ENCODE results near the gene EPHB1. TPM values are rescaled to one million over a fixed set of nuclear protein-coding genes. Genes with fewer than 3 reads are reported as not detected.

EPHB1 gene
- total RNA-seq, 1 donor from 2014 or later, result 0.33 TPM

DNA sequence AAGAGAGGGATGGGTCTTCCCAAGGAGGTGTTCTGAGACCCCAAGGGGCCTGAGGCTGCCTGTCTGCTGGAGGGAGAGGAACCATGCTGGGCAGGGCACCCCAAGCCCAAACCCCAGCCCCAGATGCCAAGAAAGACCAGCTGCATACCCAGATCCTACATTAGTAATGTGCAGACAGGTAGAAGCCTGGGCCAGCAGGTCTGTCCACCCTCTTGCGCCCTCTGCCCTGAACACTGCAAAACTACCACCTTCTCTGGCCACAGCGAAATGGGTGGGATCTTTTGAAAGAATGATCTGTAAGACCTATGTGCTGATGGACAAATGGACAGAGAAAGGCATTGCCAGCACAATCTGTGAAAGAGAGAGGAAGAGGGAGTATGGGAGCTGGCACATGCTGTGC is 283.2 kb downstream of the EPHB1 start:
- DNase-seq (ENCODE audit: low read depth, low spot score), result no peak

DNA sequence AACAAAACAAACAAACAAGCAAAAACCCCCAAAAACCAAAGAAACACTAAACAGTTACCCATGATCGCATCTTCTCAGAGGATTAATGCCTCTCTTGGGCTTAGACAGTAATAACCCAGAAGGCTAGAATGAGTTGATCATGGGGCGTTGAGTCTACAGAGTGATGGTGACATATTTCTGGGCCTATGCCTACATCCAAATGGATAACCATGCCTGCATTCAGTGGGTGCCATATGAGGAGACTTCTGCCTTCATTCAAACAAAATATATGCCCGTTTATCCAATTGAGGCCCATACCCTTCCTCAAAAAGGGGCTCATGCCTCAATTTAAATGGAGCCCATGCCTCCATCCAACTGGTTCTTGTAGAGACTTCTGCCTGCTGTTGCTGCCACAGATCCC is 284.0 kb downstream of the EPHB1 start:
- no peak for DNase-seq (ENCODE audit: low read depth, low spot score)

DNA sequence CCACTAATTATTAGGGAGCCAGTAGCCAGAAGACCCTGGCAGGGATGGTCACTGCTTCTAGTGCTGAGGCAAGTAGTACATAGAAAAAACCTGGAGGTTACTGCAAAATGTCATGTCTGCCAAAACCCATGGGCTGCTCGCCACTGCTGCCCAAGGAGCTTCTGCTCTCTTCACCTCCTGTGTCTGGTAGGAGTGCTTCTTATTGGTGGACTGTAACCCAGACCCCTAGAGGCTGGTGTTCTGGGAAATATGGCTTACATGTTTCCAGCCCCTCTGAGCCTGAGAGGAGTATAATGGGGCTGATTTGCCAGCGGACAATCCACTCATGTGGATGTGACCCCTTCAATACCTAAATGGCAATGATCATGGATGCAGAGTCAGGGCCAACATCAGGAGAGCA is 286.4 kb downstream of the EPHB1 start:
- DNase-seq (ENCODE audit: low read depth, low spot score), result no peak

DNA sequence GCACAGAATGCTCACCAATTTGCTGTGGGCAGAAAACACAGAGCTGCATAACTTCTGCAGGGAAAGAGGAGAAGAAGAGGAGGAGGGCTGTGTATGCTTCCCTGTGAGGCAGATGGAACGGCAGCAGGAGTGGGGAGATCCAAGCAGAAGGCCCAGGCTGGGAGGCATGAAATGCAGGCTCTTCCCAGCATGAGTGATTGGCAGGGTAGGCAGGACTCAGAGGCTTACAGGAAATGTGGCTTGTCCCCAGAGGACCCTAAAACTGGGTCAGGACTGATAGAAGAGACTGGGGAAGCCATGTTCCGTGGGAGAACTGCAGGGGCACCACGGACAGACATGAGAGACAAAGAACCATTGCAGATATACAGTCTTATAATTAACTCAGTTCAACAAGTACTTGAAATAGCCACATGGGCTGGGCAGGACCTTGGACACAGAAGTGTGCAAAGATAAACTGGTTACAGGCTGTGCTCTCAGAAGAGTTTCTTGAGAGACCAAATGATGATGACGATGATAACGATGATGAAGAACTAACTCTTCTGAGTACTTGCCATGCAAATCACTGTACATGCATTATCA is 286.9 kb downstream of the EPHB1 start:
- DNase-seq (ENCODE audit: low read depth, low spot score), result no peak

DNA sequence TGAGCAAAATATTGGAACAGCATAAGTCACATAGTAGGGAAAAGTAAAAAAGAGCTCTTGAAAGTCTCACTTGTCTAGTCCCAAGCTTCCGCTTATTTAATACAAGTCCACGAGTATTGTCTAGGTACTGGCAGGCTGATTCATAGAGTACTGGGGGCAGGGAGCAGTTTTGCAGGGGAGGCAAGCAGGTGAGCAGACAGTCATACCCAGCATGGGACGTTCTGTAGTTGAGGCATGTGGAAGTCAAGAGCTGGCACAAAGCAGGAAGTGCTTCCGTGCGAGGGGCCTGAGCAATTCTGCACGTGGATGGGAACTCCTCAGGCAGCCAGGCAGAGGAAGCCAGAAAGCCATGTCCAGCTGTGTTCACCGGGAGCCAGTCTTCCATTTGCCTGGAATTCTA is 287.6 kb downstream of the EPHB1 start:
- no peak for DNase-seq (ENCODE audit: low read depth, low spot score)

DNA sequence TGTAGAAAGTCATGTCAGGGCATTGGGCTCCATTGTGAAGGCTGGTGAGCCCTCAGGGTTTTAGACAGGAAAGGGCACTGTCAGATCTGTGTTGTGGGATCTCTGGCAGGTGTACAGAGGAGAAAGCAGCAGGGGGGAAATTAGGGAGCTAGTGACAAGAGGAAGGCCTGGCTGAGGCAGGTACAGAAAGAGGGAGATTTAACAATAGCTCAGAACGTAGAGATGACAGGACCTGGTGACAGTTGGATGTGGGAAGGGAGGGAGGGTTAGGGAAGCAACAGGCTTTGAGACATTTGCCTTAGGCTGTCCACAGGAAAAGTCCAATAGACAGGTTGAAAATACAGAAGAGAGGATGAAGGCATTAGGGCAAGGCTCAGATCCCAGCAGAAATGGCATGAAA is 288.1 kb downstream of the EPHB1 start:
- DNase-seq (ENCODE audit: low read depth, low spot score), result no peak

DNA sequence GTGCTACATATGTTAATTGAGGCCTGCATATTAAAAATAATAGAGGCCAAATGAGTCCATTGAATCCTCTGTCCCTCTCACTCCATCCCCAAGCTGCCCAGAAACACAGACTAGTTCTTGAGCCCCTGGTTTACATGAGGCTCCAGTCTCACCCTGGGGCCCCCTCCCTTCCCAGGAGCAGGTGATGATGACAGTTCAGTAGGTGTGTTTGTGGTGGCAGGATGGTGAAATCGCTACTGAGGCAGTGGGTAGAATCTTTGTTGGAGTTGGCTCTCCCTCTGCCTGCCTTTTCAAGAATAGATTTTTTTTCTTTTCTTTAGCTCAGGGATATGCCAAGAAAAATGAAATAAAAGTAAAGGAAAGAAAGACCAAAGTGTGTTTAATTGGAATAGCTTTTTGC is 288.7 kb downstream of the EPHB1 start:
- DNase-seq (ENCODE audit: low read depth, low spot score), result no peak

DNA sequence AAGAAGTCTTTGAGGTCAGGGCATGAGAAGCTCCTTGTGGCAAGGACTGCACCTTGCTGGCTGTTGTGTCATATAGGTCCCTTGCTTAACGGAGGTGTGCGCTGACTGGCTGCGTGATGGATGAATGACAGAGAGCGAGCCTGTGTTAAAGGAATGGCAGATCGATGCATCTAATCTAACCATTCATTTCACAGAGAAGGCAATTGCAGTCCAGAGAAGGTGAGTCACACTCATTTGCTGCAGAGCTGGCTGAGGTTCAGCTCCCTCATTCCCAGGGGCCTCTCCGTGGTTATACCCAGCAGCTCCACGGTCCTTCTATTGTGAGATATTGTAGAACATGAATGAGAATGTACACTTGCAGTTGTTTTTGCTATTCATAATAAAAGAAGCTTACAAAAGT is 289.3 kb downstream of the EPHB1 start:
- DNase-seq (ENCODE audit: low read depth, low spot score), result no peak

DNA sequence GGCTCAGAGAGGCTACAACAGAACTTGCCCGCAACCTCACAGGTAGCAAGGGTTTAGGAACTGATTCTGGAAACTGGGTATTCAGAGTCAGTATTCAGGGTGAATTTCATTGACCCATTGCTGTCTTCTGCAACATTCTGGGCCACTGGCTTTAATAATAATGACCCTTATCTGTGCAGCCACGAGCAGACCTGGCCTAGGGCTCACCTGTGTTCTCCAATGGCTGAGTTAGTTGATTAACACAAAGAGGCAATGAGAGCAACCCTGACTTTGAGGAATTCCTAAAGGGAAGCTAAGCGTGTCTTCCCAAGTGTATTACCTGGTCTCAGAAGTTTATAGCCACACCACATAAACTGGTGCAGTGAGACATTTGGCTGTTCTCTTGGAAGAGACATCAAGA is 289.9 kb downstream of the EPHB1 start:
- no peak for DNase-seq (ENCODE audit: low read depth, low spot score)

DNA sequence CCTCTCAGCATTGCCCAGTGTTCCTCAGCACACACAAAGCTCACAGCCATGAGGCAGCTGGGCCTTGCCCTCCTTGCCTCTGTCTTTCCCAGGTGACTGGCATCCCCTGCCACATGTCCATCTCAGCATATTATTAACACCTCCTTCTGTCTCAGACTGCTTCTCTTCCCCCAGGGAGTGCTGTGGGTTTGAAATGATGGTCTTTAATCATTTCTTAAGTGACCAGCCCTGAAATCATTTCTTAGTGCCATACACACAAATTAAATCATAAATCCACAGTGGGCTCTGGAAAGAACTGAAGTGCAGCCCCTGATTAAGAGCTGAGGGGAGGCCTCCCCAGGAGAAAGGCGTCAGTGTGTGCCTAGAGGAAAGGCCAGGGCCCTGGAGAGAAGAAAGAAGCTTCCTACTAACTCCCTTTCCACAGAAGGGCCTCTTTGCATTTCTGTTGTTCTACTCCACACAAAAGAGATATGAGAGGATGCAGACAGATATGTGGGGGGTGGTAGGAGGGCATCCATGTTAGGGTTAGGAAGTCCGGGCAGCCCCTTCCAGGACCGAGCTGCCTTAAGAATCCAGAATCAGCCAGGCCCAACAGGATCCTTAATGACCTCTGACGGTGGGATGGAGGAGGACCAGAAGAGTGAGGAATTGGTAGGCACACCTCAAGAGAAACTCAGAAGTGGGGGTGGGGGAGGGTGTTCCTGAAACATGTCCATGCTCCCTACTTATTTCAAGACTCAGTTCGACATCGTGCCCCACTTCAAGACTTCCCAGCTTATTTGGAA is 290.8 kb downstream of the EPHB1 start:
- no peak for DNase-seq (ENCODE audit: low read depth, low spot score)

DNA sequence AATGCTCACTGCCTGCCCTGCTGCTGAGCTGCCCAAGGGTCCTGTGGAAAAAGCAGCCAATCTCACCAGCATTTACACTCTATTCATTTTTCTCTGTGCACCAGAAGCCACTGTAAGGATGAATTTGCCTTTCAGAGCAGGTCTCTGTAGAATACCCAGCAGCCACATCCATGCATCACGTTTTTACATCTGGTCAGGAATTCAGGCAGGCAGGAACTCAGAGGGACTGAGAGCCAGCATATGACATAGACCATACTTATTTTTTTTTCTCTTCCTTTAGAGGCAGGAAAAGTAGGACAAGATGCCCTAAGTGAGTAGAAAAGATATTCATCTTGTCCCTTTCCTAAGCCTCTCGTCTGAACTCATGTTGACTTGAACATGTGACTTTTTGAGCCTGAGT is 292.7 kb downstream of the EPHB1 start:
- no peak for DNase-seq (ENCODE audit: low read depth, low spot score)

DNA sequence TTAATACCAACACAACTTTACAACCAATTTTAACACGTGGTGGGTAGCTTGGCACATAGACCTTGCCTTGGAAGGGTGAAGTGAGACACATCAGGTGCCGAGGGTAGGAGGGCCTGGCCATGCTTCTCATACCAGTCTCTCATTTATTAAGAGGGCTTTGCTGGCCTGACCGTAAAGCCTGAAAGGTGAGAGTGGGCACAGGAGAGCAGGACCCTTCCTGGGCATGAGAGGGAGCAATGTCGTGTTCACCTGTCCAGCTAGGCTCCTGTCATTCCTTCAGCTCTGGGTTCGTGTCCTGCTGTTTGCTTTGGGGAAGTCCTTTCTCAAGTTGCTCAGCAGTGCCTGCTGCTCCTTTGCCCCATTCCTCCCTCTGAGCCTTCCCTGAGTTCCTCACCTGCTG is 294.4 kb downstream of the EPHB1 start:
- DNase-seq (ENCODE audit: low read depth, low spot score), result no peak

DNA sequence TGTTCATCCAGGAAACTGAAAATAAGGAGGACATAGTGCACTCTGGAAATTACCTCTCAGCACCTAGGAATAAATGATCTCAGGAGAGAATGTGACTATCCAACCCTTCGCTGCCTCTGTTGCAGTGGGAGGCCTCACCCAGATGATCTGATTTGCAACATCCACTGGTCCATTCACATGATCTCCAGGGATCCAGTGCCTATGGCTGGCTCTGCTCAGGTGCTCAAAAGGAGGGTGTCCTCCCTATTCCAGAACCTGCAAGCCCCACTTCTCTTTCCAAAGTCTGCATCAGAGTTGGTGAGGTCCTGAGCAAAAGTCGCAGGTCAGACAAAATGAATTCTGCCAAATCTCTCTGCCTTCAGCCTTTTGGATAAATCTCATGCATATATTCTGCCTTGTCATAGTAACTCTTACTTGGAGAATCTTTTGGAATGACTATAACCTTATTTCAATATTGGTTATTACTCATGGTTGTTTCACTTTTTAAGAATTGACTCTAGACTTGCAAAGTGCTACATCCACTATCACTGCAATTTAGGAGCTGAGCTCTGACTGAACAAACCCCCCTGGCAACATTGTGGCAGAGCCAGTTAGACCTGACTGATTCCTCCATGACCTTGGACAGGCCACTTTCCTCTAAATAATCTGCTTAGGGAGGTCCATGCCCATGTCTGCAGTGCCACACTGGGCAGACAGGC is 295.1 kb downstream of the EPHB1 start:
- no peak for DNase-seq (ENCODE audit: low read depth, low spot score)

DNA sequence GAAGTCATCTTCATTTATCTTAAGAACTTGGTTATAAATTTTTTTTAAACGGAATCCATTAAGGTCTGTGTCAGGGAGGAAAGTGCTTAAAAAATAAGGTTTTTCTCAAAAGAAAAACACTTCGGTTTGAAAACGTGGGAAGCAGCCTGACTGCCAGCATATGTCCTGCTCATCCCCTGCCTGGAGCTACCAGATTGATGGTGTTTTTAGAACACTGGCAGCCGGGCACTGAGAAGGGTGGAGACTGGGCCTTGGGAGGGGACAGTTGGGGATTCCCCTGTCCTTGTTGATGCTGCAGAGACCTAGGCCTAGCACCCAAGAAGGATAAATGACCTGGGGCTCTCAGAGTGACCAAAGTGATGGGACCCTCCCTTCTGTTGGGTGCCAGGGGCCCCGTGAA is 296.9 kb downstream of the EPHB1 start:
- DNase-seq (ENCODE audit: low read depth, low spot score), result no peak

DNA sequence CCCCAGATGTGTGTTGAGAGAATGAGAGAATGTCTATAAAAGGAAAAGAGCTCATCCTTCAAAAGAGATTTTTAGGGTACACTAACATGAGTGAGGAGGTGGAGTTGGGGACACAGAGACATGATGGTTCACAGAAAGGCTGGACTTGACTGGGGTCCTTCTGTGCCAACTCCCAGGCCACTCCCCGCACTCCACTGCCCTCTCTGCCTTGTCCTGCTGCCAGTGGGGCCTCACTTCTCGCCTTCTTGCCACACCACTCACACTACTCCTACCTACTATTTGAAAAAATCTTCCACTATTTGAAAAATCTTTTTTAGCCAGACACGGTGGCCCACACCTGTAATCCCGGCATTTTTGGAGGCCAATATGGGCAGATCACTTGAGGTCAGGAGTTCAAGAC is 298.1 kb downstream of the EPHB1 start:
- DNase-seq (ENCODE audit: low read depth, low spot score), result no peak

DNA sequence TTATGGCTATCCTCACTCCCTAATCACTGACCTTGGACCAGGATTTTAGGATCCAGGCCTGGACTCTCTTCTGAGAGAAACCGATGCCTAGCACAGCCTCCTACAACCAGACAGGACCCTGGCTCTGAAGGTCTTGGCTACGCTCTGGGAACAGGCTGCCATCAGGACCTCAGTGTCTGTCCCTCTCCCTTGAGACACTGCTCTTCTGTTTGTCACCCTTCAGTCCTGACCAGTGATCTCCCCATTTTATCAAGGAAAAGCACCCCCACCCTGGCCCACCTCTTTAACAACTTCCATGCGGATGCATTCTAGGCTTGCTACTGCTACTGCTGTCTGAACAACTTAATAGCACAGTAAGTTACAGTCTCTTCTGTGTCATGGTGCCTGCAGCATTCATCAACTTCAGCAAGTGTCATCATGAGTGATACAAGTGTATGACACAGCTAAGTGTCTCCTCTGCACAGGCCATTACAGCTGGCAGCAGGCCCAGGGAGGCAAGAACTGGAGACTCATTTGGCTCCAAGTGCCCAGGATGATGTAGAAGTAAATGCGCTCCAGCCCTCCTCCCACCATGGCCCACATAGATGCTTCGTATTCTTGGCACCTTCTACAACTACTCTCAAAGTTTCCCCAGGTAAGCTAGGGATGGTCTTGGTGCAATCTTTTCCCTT is 302.4 kb downstream of the EPHB1 start:
- no peak for DNase-seq (ENCODE audit: low read depth, low spot score)

DNA sequence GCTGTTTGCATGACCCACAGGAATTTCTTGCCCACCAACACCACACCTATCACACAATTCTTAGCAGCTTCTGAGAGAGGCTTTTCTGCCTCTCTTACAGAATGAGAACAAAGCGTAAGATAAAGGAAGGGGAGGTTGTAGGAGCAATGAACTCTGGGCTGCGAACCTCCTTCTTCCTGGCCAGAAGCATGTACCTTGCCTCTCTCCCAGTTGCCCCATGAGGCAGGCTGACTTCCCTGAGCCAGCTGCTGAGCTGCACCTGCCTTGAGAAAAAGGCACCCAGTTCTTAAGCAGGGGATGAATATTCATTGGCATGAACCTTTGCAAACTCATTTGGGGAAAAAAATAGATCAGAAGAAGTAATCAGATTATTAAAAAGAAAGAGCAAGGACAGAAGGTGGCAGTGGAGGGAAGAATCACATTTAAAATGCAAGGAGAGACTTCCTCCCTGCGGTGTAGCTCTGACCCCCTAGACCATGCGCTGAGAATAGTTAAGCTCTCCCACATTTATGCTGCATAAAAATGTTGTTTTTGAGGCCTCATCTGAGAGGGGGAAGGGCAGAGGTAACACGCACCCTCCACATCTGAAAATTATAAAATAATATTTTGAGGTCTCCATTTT is 304.8 kb downstream of the EPHB1 start:
- DNase-seq (ENCODE audit: low read depth, low spot score), result no peak

DNA sequence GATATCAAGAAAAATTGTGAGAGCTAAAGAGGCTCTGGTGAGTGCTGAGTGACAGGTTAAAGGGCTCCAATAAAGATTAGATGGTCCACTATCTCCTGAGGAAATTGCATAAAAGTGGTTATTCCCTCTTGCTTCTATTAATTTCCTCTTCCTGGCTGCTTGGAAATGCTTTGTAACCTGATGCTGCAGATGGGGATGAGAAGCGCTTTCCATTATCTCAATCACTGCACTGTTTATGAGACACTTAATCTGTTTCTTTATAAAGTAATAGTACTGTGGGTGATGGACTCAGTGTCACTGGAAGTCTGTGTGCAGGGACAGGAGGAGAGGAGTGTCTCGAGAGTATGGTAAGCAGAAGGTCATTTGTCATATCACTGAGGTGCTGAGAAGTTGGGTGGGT is 305.3 kb downstream of the EPHB1 start:
- DNase-seq (ENCODE audit: low read depth, low spot score), result no peak

DNA sequence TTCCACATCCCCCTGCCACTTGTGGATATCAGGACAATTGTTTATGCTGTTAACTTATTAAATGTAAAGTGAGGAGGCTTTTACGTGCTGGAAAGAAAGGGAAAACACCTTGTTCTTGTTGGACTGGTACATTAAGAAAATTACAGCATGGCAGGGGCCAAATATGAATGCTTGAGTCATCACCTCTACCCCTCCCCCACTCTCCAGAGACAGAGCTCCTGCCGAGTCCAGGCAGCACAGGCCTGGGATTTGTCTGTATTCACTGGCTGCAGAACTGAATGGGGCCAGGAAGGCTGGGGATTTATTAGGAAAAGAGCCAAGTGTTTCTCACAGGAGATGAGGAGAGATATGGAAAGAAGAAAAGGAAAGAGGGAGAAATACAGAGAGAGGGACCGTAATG is 308.9 kb downstream of the EPHB1 start:
- DNase-seq (ENCODE audit: low read depth, low spot score), result no peak

DNA sequence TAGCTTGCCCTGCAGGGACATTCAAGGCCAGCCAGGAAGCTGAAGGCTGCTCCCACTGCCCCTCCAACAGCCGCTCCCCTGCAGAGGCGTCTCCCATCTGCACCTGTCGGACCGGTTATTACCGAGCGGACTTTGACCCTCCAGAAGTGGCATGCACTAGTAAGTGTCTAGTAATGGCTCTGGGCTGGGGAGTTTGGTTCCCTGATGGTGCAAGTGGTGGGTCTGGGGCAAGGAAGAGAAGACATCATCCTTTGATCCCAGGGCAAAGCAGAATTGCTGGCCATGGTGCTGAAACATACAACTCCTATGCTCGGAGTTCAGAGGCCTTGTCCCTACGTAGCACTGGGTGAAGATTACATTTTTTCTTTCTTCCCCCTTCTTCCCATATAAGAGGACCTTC is 311.4 kb downstream of the EPHB1 start:
- DNase-seq (ENCODE audit: low read depth, low spot score), result no peak

DNA sequence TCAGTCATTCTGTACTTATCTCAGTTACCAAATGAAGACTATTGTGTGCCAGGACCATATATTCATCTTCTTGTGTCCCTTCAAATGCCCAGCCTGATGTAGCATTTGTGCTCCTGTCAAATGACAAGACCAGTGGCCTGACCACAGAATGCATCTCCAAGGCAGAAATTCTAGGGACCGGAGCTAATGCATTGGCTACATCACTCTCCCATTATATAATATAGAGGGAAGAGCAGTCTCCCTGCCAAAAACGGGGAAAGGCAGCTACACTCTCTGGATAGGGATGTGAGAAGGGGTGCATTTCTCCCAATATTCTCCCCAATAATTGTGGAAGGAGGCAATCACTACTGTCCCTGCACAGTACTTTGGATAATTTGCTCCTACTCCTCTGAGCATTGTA is 312.0 kb downstream of the EPHB1 start:
- no peak for DNase-seq (ENCODE audit: low read depth, low spot score)

DNA sequence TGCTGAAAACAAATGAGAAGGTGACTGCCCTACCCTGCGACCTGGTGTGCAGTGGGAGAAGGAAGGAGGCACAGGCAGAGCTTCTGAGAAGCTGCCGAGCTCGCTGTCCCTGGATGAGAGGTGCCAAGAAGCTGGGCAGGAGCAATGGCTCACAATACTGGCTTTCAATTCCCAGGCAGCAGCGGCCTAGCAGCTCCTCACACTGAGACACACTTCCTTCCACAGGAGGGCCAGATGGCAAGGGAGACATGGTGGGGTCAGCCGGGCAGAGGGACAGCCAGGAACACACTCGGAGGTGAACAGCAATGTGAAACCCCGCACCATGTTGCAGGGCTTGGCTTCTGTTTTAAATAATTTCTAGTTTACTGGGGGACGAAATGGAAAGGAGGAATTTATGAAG is 314.6 kb downstream of the EPHB1 start:
- no peak for DNase-seq (ENCODE audit: low read depth, low spot score)
